ENCODE measurements around the gene TMEM248.
"Not testable (repeated sequence)": the region's sequence is repeated elsewhere in the genome, so short reads cannot be mapped to it uniquely, and the experiment has no call there.

DNA sequence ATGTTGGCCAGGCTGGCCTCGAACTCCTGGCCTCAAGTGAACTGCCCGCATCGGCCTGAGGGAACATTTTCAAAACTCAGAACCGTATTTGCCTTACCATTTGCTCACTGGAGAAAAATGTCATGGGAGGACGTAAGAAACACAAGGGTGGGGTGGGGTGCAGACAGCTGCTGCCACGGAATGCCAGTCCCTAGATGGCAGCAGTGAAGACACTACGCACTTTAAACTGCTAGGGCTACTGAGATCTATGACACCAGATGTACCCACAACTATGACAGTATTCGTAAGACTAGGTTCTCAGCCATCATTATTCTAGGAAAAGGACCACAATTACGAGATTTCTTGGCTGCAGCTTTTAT, 73.6 kb downstream of the TMEM248 start:
- TF ChIP-seq ZNF335 (CRISPR knock-in tag; IDR thresholded peaks at IDR 0.05); ZNF354B (CRISPR knock-in tag; IDR thresholded peaks at IDR 0.05); MAFK (conservative IDR thresholded peaks at IDR 0.05 in 1 of 2, IDR thresholded peaks at IDR 0.05 in 1 of 2; ENCODE audit: low read length in 2 of 2); BCL6 (CRISPR knock-in tag; IDR thresholded peaks at IDR 0.05); NR2F2 (IDR thresholded peaks at IDR 0.05; ENCODE audit: borderline replicate concordance, low read depth); SMC3 (IDR thresholded peaks at IDR 0.05; ENCODE audit: low read length); PHF20 (CRISPR knock-in tag; IDR thresholded peaks at IDR 0.05); PLRG1 (conservative IDR thresholded peaks at IDR 0.05): not testable (repeated sequence)
- TF ChIP-seq, protein P1, sequence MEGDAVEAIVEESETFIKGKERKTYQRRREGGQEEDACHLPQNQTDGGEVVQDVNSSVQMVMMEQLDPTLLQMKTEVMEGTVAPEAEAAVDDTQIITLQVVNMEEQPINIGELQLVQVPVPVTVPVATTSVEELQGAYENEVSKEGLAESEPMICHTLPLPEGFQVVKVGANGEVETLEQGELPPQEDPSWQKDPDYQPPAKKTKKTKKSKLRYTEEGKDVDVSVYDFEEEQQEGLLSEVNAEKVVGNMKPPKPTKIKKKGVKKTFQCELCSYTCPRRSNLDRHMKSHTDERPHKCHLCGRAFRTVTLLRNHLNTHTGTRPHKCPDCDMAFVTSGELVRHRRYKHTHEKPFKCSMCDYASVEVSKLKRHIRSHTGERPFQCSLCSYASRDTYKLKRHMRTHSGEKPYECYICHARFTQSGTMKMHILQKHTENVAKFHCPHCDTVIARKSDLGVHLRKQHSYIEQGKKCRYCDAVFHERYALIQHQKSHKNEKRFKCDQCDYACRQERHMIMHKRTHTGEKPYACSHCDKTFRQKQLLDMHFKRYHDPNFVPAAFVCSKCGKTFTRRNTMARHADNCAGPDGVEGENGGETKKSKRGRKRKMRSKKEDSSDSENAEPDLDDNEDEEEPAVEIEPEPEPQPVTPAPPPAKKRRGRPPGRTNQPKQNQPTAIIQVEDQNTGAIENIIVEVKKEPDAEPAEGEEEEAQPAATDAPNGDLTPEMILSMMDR (CRISPR knock-in tag; IDR thresholded peaks at IDR 0.05): peak; percentile 71
- TF ChIP-seq, protein P2, sequence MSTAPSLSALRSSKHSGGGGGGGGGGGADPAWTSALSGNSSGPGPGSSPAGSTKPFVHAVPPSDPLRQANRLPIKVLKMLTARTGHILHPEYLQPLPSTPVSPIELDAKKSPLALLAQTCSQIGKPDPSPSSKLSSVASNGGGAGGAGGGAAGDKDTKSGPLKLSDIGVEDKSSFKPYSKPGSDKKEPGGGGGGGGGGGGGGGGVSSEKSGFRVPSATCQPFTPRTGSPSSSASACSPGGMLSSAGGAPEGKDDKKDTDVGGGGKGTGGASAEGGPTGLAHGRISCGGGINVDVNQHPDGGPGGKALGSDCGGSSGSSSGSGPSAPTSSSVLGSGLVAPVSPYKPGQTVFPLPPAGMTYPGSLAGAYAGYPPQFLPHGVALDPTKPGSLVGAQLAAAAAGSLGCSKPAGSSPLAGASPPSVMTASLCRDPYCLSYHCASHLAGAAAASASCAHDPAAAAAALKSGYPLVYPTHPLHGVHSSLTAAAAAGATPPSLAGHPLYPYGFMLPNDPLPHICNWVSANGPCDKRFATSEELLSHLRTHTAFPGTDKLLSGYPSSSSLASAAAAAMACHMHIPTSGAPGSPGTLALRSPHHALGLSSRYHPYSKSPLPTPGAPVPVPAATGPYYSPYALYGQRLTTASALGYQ (CRISPR knock-in tag; IDR thresholded peaks at IDR 0.05): not testable (repeated sequence)
